HEK293T (cell line): Measurements from ENCODE around the gene APP.

Experiments
- ARNT ChIP-seq: fragments of 450-650 bp; IDR thresholded peaks from 2 replicates; pipeline ENCODE4 v1.6.1; 2017; ENCODE audit warnings: mild to moderate bottlenecking
- ELF4 ChIP-seq: fragments of 450-650 bp; IDR thresholded peaks from 2 replicates; pipeline ENCODE4 v1.6.1; 2017; ENCODE audit warnings: antibody characterized with exemption
- FOXA1 ChIP-seq: fragments of 450-650 bp; IDR thresholded peaks from 2 replicates; pipeline ENCODE4 v1.6.1; 2016; ENCODE audit warnings: mild to moderate bottlenecking
- FOXM1 ChIP-seq: fragments of 450-650 bp; IDR thresholded peaks from 2 replicates; pipeline ENCODE4 v1.6.1; 2017; ENCODE audit warnings: mild to moderate bottlenecking, borderline replicate concordance
- L3MBTL2 ChIP-seq: fragments of 450-650 bp; conservative IDR thresholded peaks from 2 replicates; pipeline ENCODE4 v1.6.1; 2016; ENCODE audit warnings: mild to moderate bottlenecking
- NFRKB ChIP-seq: fragments of 450-650 bp; IDR thresholded peaks from 2 replicates; pipeline ENCODE4 v1.6.1; 2016; ENCODE audit warnings: mild to moderate bottlenecking, moderate library complexity
- SP1 ChIP-seq: fragments of 450-650 bp; IDR thresholded peaks from 2 replicates; pipeline ENCODE4 v1.6.1; 2017
- TARDBP ChIP-seq: fragments of 450-650 bp; IDR thresholded peaks from 2 replicates; pipeline ENCODE4 v1.6.1; 2016
- TF ChIP-seq, protein P1 (sequence below): fragments of 450-650 bp; IDR thresholded peaks from 2 replicates; pipeline ENCODE4 v1.6.1; 2016

DNA sequence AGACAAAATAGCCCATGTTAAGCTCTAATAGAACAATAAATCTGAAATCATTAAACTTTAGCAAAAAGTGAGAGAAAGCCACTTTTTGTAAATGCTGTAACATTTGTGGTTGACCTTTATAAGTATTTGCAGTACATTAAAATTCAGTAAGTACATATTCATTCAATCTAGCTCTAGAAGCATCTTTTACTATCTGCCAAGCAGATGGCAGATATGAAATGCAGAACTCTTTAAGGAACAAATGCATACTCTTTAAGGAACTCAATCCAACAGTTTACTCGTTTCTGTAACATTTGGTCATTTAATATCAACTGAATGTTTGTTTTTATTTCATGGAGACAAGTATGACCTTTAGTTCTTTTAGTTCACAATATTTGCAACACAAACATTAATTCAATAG lies 150.1 kb downstream of the APP start:
- TF ChIP-seq, protein P1, sequence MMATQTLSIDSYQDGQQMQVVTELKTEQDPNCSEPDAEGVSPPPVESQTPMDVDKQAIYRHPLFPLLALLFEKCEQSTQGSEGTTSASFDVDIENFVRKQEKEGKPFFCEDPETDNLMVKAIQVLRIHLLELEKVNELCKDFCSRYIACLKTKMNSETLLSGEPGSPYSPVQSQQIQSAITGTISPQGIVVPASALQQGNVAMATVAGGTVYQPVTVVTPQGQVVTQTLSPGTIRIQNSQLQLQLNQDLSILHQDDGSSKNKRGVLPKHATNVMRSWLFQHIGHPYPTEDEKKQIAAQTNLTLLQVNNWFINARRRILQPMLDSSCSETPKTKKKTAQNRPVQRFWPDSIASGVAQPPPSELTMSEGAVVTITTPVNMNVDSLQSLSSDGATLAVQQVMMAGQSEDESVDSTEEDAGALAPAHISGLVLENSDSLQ = no peak
- no peak for TF ChIP-seq FOXA1
- no peak for TF ChIP-seq ELF4
- no peak for TF ChIP-seq TARDBP
- no peak for TF ChIP-seq SP1
- no peak for TF ChIP-seq NFRKB
- TF ChIP-seq L3MBTL2 = no peak
- no peak for TF ChIP-seq ARNT
- no peak for TF ChIP-seq FOXM1
